Measurements from ENCODE around the gene PSMD11. TPM values are rescaled to one million over a fixed set of nuclear protein-coding genes. Genes with fewer than 3 reads are reported as not detected.

The PSMD11 gene
- total RNA-seq, 2 donors from 2014 or later = 42.0 to 51.9 TPM

GRCh38 chr17:32502013-32502412 lies 57.7 kb downstream of the PSMD11 start:
- H3K9me3 ChIP-seq = no peaks in the 10 kb centered on the region
- no peaks in the 10 kb centered on the region for H3K36me3 ChIP-seq
- H3K4me3 ChIP-seq = no peak overlapping the region
- no peak for ATAC-seq (ENCODE audit: insufficient number of reproducible peaks, low FRiP score, low read depth)
- no peak for TF ChIP-seq CTCF (IDR thresholded peaks at IDR 0.05)
- H3K4me1 ChIP-seq (ENCODE audit: control insufficient read depth in 1 of 2, low read depth in 2 of 2) = peaks cover 8 to 25% of the 10 kb centered on the region in 2 donors
- no peaks in the 10 kb centered on the region for H3K27me3 ChIP-seq (replicated peaks; ENCODE audit: insufficient read depth)
- DNase-seq (ENCODE audit: low spot score) = no peak
- no peak overlapping the region for H3K27ac ChIP-seq

DNA sequence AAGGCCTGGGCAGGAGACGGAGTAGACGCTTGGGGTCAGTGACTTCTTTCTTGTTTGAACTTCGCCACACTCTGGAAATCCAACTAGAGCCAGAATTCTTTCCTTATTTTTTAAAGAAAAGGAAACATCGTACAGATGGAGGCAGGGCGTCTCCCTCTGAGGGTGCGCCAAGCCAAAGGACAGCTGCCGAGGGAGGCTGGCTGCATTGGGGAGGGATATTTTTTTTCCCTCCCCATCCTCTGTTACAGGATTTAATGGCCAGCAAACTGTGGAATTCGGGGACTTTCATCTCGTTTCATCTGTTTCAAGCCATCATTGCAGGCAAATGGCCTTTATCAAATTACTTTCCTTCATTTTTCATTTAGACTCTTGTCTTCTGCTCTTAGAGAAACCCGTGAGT lies 58.4 kb downstream of the PSMD11 start:
- Histone ChIP-seq H3K4me3 (no peak overlapping the region), H3K4me1 (ENCODE audit: control insufficient read depth in 1 of 2, low read depth in 2 of 2) (peaks cover 2 to 18% of the 10 kb centered on the region in 2 donors), H3K36me3 (no peaks in the 10 kb centered on the region), H3K9me3 (no peaks in the 10 kb centered on the region), H3K27me3 (replicated peaks; ENCODE audit: insufficient read depth) (no peaks in the 10 kb centered on the region), H3K27ac (no peak overlapping the region)
- no peak for TF ChIP-seq CTCF (IDR thresholded peaks at IDR 0.05)
- DNase-seq (ENCODE audit: low spot score) = no peak
- ATAC-seq (ENCODE audit: insufficient number of reproducible peaks, low FRiP score, low read depth) = no peak

GRCh38 chr17:32503251-32504165 lies 59.2 kb downstream of the PSMD11 start:
- ATAC-seq (ENCODE audit: insufficient number of reproducible peaks, low FRiP score, low read depth) = no peak

DNA sequence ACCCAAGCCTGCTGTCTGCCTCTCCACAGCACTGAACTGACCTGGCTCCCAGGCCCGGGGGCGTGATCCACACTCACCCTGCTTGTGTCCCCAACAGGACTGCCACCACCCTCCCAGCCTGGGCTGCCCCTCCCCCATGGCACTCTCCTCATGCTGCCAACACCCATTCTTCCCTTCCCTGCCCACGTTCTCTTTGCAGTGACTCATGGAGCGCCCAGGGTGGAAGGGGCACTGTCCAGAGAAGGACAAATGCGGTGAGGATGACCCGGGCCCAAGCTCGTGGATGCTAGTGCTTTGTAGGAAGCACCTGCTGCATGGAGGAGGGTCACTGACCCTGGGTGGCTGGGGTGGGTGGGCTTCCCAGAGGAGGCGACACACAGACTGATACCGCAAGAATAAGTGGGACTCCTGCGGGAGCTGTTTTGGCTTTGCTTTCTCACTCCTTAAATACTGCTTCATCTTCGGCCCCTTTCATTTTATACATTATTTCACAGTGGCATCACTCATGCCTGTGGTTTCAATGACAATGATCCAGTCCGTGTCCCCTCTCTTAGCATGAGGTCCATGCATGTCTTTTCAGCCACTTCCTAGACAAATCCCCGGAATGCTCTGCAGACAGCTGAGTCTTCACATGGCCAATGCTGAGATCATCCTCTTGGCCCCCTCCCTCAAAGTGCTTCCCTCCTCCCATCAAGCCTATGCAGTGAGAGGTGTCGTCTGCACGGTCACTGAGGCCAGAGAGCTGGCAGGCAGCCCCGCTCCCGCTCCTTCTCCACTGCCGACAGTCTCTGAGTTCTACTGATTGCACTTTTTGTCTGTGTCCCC lies 60.1 kb downstream of the PSMD11 start:
- H3K27ac ChIP-seq = peak overlapping the region in 1 of 2 donors; percentile 50
- H3K36me3 ChIP-seq = no peaks in the 10 kb centered on the region
- no peak overlapping the region for H3K4me3 ChIP-seq
- DNase-seq (ENCODE audit: low spot score) (no peak), ATAC-seq (ENCODE audit: insufficient number of reproducible peaks, low FRiP score, low read depth) (no peak)
- TF ChIP-seq CTCF (IDR thresholded peaks at IDR 0.05) = no peak
- no peaks in the 10 kb centered on the region for H3K9me3 ChIP-seq
- peaks cover 0 to 16% of the 10 kb centered on the region in 2 donors for H3K4me1 ChIP-seq (ENCODE audit: control insufficient read depth in 1 of 2, low read depth in 2 of 2)
- H3K27me3 ChIP-seq (replicated peaks; ENCODE audit: insufficient read depth) = no peaks in the 10 kb centered on the region

More at GRCh38 chr17:32503251-32504165, 59.2 kb downstream of the PSMD11 start:
- TF ChIP-seq CTCF (IDR thresholded peaks at IDR 0.05) = no peak
- no peaks in the 10 kb centered on the region for H3K36me3 ChIP-seq
- peaks cover 0 to 16% of the 10 kb centered on the region in 2 donors for H3K4me1 ChIP-seq (ENCODE audit: control insufficient read depth in 1 of 2, low read depth in 2 of 2)
- H3K9me3 ChIP-seq = no peaks in the 10 kb centered on the region
- DNase-seq (ENCODE audit: low spot score) = no peak
- H3K27me3 ChIP-seq (replicated peaks; ENCODE audit: insufficient read depth) = no peaks in the 10 kb centered on the region
- no peak overlapping the region for H3K4me3 ChIP-seq
- peak overlapping the region in 1 of 2 donors; percentile 50 for H3K27ac ChIP-seq

DNA sequence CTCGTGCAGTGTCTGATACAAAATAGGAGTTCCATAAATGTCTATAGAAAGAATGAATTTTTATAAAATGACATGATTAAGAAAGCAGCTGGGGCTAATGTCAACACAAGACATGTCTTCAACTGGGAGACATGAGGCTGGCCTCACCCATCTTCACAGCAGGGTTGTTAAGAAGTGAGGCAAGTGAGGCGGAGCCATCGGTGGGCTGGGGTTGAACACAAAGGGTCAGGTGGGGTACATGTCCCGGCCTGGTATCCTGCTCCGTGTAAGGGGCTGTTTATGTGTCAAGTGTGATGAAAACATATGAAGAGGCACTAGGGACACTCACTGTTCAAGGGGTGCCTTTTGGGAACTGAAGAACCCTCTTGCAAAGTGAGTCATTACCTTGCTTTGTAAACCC lies 64.6 kb downstream of the PSMD11 start:
- H3K27ac ChIP-seq = no peak overlapping the region

More for the DNA sequence above, 64.6 kb downstream of the PSMD11 start:
- no peak for TF ChIP-seq CTCF (IDR thresholded peaks at IDR 0.05)
- Histone ChIP-seq H3K4me3 (no peak overlapping the region), H3K27me3 (replicated peaks; ENCODE audit: insufficient read depth) (no peaks in the 10 kb centered on the region), H3K9me3 (no peaks in the 10 kb centered on the region), H3K36me3 (no peaks in the 10 kb centered on the region), H3K4me1 (ENCODE audit: control insufficient read depth in 1 of 2, low read depth in 2 of 2) (peaks cover 0 to 4% of the 10 kb centered on the region in 2 donors)
- ATAC-seq (ENCODE audit: insufficient number of reproducible peaks, low FRiP score, low read depth) = no peak
- DNase-seq (ENCODE audit: low spot score) = no peak
